Spleen (tissue), 7 donors: ENCODE results near the gene ANKK1.

Source experiments
- CTCF ChIP-seq, 11 experiments: fragments of 200-600 bp in 7 of 11; fragments of 450-650 bp in 4 of 11; sonication (generic) in 4 of 11; IDR thresholded peaks in 8 of 11; conservative IDR thresholded peaks in 3 of 11; 1 replicate in 7 of 11; 2 replicates in 4 of 11; pipeline versions ENCODE4 v1.4.0 to v1.8.0; 2016 to 2021; ENCODE audit warnings: antibody characterized with exemption in 11 of 11, inconsistent platforms in 4 of 11, mild to moderate bottlenecking in 1 of 11
- POLR2AphosphoS5 ChIP-seq, 3 donors: sonication (generic); formaldehyde crosslinking; IDR thresholded peaks; one replicate each; pipeline ENCODE4 v1.5.1; 2017; ENCODE audit warnings: antibody characterized with exemption in 3 of 3
- donor health status: DM: no; HTN: no; CAD: no; lungs with moderate emphysema.
- donor health status: DM: no; HTN: no; CAD: no.
- donor health status: DM: no; HTN: no; CAD: no.

GRCh38 chr11:113387605-113388211 lies at the start of gene ANKK1:
- TF ChIP-seq CTCF (IDR thresholded peaks at IDR 0.05 in 8 of 11, conservative IDR thresholded peaks at IDR 0.05 in 3 of 11) (peak in 1 of 11 experiments; percentile 27), POLR2AphosphoS5 (IDR thresholded peaks at IDR 0.05) (peak in 1 of 3 donors; percentile 39)
